ENCODE results near the gene CDH3. TPM values are rescaled to one million over a fixed set of nuclear protein-coding genes. Genes with fewer than 3 reads are reported as not detected.

CDH3 gene
- total RNA-seq, 2 experiments from 2014 or later = 0.22 to 0.74 TPM

- Mint-ChIP-seq H3K4me1 (ENCODE audit: low read depth) (no peaks in the 10 kb centered on the region), H3K9me3 (no peaks in the 10 kb centered on the region), H3K36me3 (ENCODE audit: low read depth) (no peaks in the 10 kb centered on the region), H3K27me3 (no peaks in the 10 kb centered on the region), H3K4me3 (no peak overlapping the region), H3K27ac (no peak overlapping the region)
- Histone ChIP-seq H3K9me3 (ENCODE audit: control insufficient read depth in 1 of 2, insufficient read depth in 1 of 2, low read length in 2 of 2) (no peaks in the 10 kb centered on the region), H3K27ac (ENCODE audit: low read depth in 1 of 2, low read length in 2 of 2) (no peak overlapping the region), H3K27me3 (ENCODE audit: control insufficient read depth in 1 of 2, insufficient read depth in 2 of 2, low read length in 2 of 2) (no peaks in the 10 kb centered on the region), H3K4me1 (ENCODE audit: insufficient read depth, low read length) (no peaks in the 10 kb centered on the region), H3K4me3 (ENCODE audit: low read length) (no peak overlapping the region), H3K36me3 (ENCODE audit: insufficient read depth, low read length) (no peaks in the 10 kb centered on the region)
- no peak for DNase-seq
- TF ChIP-seq, protein P1, sequence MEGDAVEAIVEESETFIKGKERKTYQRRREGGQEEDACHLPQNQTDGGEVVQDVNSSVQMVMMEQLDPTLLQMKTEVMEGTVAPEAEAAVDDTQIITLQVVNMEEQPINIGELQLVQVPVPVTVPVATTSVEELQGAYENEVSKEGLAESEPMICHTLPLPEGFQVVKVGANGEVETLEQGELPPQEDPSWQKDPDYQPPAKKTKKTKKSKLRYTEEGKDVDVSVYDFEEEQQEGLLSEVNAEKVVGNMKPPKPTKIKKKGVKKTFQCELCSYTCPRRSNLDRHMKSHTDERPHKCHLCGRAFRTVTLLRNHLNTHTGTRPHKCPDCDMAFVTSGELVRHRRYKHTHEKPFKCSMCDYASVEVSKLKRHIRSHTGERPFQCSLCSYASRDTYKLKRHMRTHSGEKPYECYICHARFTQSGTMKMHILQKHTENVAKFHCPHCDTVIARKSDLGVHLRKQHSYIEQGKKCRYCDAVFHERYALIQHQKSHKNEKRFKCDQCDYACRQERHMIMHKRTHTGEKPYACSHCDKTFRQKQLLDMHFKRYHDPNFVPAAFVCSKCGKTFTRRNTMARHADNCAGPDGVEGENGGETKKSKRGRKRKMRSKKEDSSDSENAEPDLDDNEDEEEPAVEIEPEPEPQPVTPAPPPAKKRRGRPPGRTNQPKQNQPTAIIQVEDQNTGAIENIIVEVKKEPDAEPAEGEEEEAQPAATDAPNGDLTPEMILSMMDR (IDR thresholded peaks at IDR 0.05) = no peak
- ChIA-PET CTCF (no interaction called here), POLR2A (no interaction called here)
- intact Hi-C loops (cut with DNase I, micrococcal nuclease) = no loop called here
- no peak for ATAC-seq (ENCODE audit: poor library complexity)
These were observed 51.4 kb downstream of the CDH3 start for GRCh38 chr16:68696514-68696913.

GRCh38 chr16:68698091-68698490, 53.0 kb downstream of the CDH3 start:
- TF ChIP-seq, protein P1 (IDR thresholded peaks at IDR 0.05) = no peak
- no peaks in the 10 kb centered on the region for H3K9me3 ChIP-seq (ENCODE audit: control insufficient read depth in 1 of 2, insufficient read depth in 1 of 2, low read length in 2 of 2)
- H3K27me3 ChIP-seq (ENCODE audit: control insufficient read depth in 1 of 2, insufficient read depth in 2 of 2, low read length in 2 of 2) = no peaks in the 10 kb centered on the region
- intact Hi-C loops (cut with DNase I, micrococcal nuclease) = no loop called here
- ATAC-seq (ENCODE audit: poor library complexity) = no peak
- H3K27ac ChIP-seq (ENCODE audit: low read depth in 1 of 2, low read length in 2 of 2) = no peak overlapping the region
- DNase-seq = no peak
- H3K36me3 ChIP-seq (ENCODE audit: insufficient read depth, low read length) = no peaks in the 10 kb centered on the region
- H3K27ac Mint-ChIP-seq = no peak overlapping the region
- no peaks in the 10 kb centered on the region for H3K9me3 Mint-ChIP-seq
- H3K4me3 ChIP-seq (ENCODE audit: low read length) = no peak overlapping the region
- POLR2A ChIA-PET = no interaction called here
- no peaks in the 10 kb centered on the region for H3K36me3 Mint-ChIP-seq (ENCODE audit: low read depth)
- H3K27me3 Mint-ChIP-seq = no peaks in the 10 kb centered on the region
- CTCF ChIA-PET = no interaction called here
- no peaks in the 10 kb centered on the region for H3K4me1 Mint-ChIP-seq (ENCODE audit: low read depth)
- H3K4me1 ChIP-seq (ENCODE audit: insufficient read depth, low read length) = no peaks in the 10 kb centered on the region
- no peak overlapping the region for H3K4me3 Mint-ChIP-seq

DNA sequence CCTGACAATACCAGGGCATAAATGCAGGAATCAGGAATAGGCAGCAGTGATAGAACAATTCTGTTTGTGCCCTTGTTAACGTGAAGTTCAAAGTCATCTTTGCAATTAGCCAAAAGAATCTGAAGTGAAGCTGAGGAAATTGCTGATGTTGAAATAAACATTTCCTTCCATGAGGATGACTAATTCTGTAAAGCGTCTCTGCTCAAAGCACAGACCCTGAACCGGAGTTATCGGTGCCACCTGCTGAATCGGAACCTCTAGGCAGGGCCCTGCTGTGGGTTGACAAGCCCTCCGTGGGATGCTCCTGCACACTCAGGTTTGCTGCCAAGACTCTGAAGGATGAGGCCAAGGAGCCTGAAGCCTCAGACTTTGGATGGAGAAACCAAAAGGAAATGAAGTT, 55.0 kb downstream of the CDH3 start:
- Mint-ChIP-seq H3K36me3 (ENCODE audit: low read depth) (no peaks in the 10 kb centered on the region), H3K9me3 (no peaks in the 10 kb centered on the region), H3K27ac (no peak overlapping the region), H3K4me1 (ENCODE audit: low read depth) (no peaks in the 10 kb centered on the region), H3K27me3 (no peaks in the 10 kb centered on the region), H3K4me3 (no peak overlapping the region)
- intact Hi-C loops (cut with DNase I, micrococcal nuclease) = no loop called here
- H3K9me3 ChIP-seq (ENCODE audit: control insufficient read depth in 1 of 2, insufficient read depth in 1 of 2, low read length in 2 of 2) = no peaks in the 10 kb centered on the region
- no peak for DNase-seq
- ChIA-PET POLR2A (no interaction called here), CTCF (no interaction called here)
- H3K36me3 ChIP-seq (ENCODE audit: insufficient read depth, low read length) = no peaks in the 10 kb centered on the region
- no peak overlapping the region for H3K27ac ChIP-seq (ENCODE audit: low read depth in 1 of 2, low read length in 2 of 2)
- TF ChIP-seq, protein P1 (IDR thresholded peaks at IDR 0.05) = no peak
- H3K27me3 ChIP-seq (ENCODE audit: control insufficient read depth in 1 of 2, insufficient read depth in 2 of 2, low read length in 2 of 2) = no peaks in the 10 kb centered on the region
- H3K4me3 ChIP-seq (ENCODE audit: low read length) = no peak overlapping the region
- no peaks in the 10 kb centered on the region for H3K4me1 ChIP-seq (ENCODE audit: insufficient read depth, low read length)
- no peak for ATAC-seq (ENCODE audit: poor library complexity)

Measured in CD4-positive, alpha-beta T cell (primary cell).